Stomach smooth muscle (tissue), 2 donors: ENCODE results near the gene BORCS5.

Source experiments
- H3K27ac ChIP-seq: one replicate; pipeline ENCODE4 v1.7.0; 2013; ENCODE audit warnings: mild to moderate bottlenecking, low read length, inconsistent platforms
- H3K27me3 ChIP-seq, 2 donors: one replicate each; pipeline ENCODE4 v1.7.0; 2013; ENCODE audit warnings: low read length in 2 of 2; ENCODE audit not compliant: insufficient read depth in 2 of 2, control insufficient read depth in 1 of 2
- H3K36me3 ChIP-seq, 2 donors: one replicate each; pipeline ENCODE4 v1.7.0; 2013; ENCODE audit warnings: low read length in 2 of 2; ENCODE audit not compliant: control insufficient read depth in 2 of 2, insufficient read depth in 2 of 2
- H3K4me1 ChIP-seq: one replicate; pipeline ENCODE4 v1.7.0; 2013; ENCODE audit warnings: low read length; ENCODE audit not compliant: control insufficient read depth, insufficient read depth
- H3K4me3 ChIP-seq, 2 donors: one replicate each; pipeline ENCODE4 v1.7.0; 2013; ENCODE audit warnings: low read length in 2 of 2
- H3K9ac ChIP-seq, 2 donors: one replicate each; pipeline ENCODE4 v1.7.0; 2013; ENCODE audit warnings: low read length in 2 of 2, mild to moderate bottlenecking in 1 of 2
- H3K9me3 ChIP-seq, 2 donors: one replicate each; pipeline ENCODE4 v1.7.0; 2013; ENCODE audit warnings: low read length in 2 of 2; ENCODE audit not compliant: control insufficient read depth in 2 of 2
- donor health status: healthy.
- donor health status: Pancreatic carcinoma.

Gene BORCS5

GRCh38 chr12:12397184-12397583, 40.3 kb downstream of the BORCS5 start:
- H3K9me3 ChIP-seq, result no peaks in the 10 kb centered on the region
- H3K27me3 ChIP-seq, result no peaks in the 10 kb centered on the region
- no peak overlapping the region for H3K9ac ChIP-seq
- H3K36me3 ChIP-seq, result no peaks in the 10 kb centered on the region
- no peak overlapping the region for H3K27ac ChIP-seq
- H3K4me3 ChIP-seq, result no peak overlapping the region
- peaks cover 3% of the 10 kb centered on the region for H3K4me1 ChIP-seq

GRCh38 chr12:12398026-12398859, 41.4 kb downstream of the BORCS5 start:
- Histone ChIP-seq H3K36me3 (no peaks in the 10 kb centered on the region), H3K27me3 (no peaks in the 10 kb centered on the region), H3K9ac (no peak overlapping the region), H3K9me3 (no peaks in the 10 kb centered on the region), H3K27ac (peak overlapping the region; percentile 3), H3K4me1 (peaks cover 3% of the 10 kb centered on the region), H3K4me3 (no peak overlapping the region)

- Histone ChIP-seq H3K9ac (no peak overlapping the region), H3K9me3 (no peaks in the 10 kb centered on the region), H3K4me3 (no peak overlapping the region), H3K36me3 (no peaks in the 10 kb centered on the region), H3K27ac (no peak overlapping the region), H3K27me3 (no peaks in the 10 kb centered on the region), H3K4me1 (peaks cover 3% of the 10 kb centered on the region)
Measured at GRCh38 chr12:12399161-12399560, 42.3 kb downstream of the BORCS5 start.

GRCh38 chr12:12399776-12400305, 43.0 kb downstream of the BORCS5 start:
- Histone ChIP-seq H3K27ac (no peak overlapping the region), H3K9me3 (no peaks in the 10 kb centered on the region), H3K4me1 (peaks cover 3% of the 10 kb centered on the region), H3K36me3 (no peaks in the 10 kb centered on the region), H3K27me3 (no peaks in the 10 kb centered on the region), H3K9ac (no peak overlapping the region), H3K4me3 (no peak overlapping the region)

GRCh38 chr12:12400793-12401192, 43.9 kb downstream of the BORCS5 start:
- no peaks in the 10 kb centered on the region for H3K27me3 ChIP-seq
- no peak overlapping the region for H3K27ac ChIP-seq
- peaks cover 4% of the 10 kb centered on the region for H3K4me1 ChIP-seq

GRCh38 chr12:12403264-12404248, 46.7 kb downstream of the BORCS5 start:
- no peak overlapping the region for H3K9ac ChIP-seq
- H3K9me3 ChIP-seq, result no peaks in the 10 kb centered on the region
- H3K27ac ChIP-seq, result no peak overlapping the region
- peaks cover 2% of the 10 kb centered on the region for H3K4me1 ChIP-seq
- H3K36me3 ChIP-seq, result no peaks in the 10 kb centered on the region
- no peak overlapping the region for H3K4me3 ChIP-seq
- H3K27me3 ChIP-seq, result no peaks in the 10 kb centered on the region

More at GRCh38 chr12:12400793-12401192, 43.9 kb downstream of the BORCS5 start:
- Histone ChIP-seq H3K9ac (no peak overlapping the region), H3K36me3 (no peaks in the 10 kb centered on the region), H3K4me3 (no peak overlapping the region), H3K9me3 (no peaks in the 10 kb centered on the region)

- Histone ChIP-seq H3K9ac (no peak overlapping the region), H3K36me3 (no peaks in the 10 kb centered on the region), H3K4me3 (no peak overlapping the region), H3K27me3 (no peaks in the 10 kb centered on the region), H3K9me3 (no peaks in the 10 kb centered on the region), H3K4me1 (peaks cover 2% of the 10 kb centered on the region), H3K27ac (no peak overlapping the region)
Measured at GRCh38 chr12:12404297-12404696, 47.4 kb downstream of the BORCS5 start.

GRCh38 chr12:12405882-12406281, 49.0 kb downstream of the BORCS5 start:
- no peak overlapping the region for H3K9ac ChIP-seq

GRCh38 chr12:12406762-12407161, 49.9 kb downstream of the BORCS5 start:
- H3K9ac ChIP-seq, result no peak overlapping the region
- H3K4me1 ChIP-seq, result peaks cover 2% of the 10 kb centered on the region

More at GRCh38 chr12:12405882-12406281, 49.0 kb downstream of the BORCS5 start:
- Histone ChIP-seq H3K4me1 (peaks cover 2% of the 10 kb centered on the region), H3K9me3 (no peaks in the 10 kb centered on the region), H3K4me3 (peak overlapping the region; percentile 9 to 46), H3K27ac (no peak overlapping the region), H3K36me3 (no peaks in the 10 kb centered on the region), H3K27me3 (no peaks in the 10 kb centered on the region)

GRCh38 chr12:12408265-12408690, 51.4 kb downstream of the BORCS5 start:
- Histone ChIP-seq H3K4me1 (peaks cover 2% of the 10 kb centered on the region), H3K36me3 (no peaks in the 10 kb centered on the region), H3K27ac (no peak overlapping the region), H3K9me3 (no peaks in the 10 kb centered on the region), H3K27me3 (no peaks in the 10 kb centered on the region), H3K4me3 (no peak overlapping the region), H3K9ac (no peak overlapping the region)

More at GRCh38 chr12:12406762-12407161, 49.9 kb downstream of the BORCS5 start:
- Histone ChIP-seq H3K36me3 (no peaks in the 10 kb centered on the region), H3K9me3 (no peaks in the 10 kb centered on the region), H3K4me3 (no peak overlapping the region), H3K27ac (no peak overlapping the region), H3K27me3 (no peaks in the 10 kb centered on the region)
